Fibroblast of skin of scalp (primary cell): ENCODE data around the gene HTR1E. TPM values are rescaled to one million over a fixed set of nuclear protein-coding genes. Genes with fewer than 3 reads are reported as not detected.
"Not testable (repeated sequence)": the region's sequence is repeated elsewhere in the genome, so short reads cannot be mapped to it uniquely, and the experiment has no call there.

Source experiments
- DNase-seq: peaks from one replicate; pipeline ENCODE4 v3.0.0-alpha.2; 2013
- polyA plus RNA-seq, 2 experiments: library from polyadenylated mRNA; unstranded; fragments of 120-200 nt; gene quantifications; one replicate each; pipeline ENCODE4 v1.2.1, GENCODE V29; 2013; ENCODE audit not compliant: insufficient read length in 2 of 2

HTR1E gene, protein sequence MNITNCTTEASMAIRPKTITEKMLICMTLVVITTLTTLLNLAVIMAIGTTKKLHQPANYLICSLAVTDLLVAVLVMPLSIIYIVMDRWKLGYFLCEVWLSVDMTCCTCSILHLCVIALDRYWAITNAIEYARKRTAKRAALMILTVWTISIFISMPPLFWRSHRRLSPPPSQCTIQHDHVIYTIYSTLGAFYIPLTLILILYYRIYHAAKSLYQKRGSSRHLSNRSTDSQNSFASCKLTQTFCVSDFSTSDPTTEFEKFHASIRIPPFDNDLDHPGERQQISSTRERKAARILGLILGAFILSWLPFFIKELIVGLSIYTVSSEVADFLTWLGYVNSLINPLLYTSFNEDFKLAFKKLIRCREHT
- polyA plus RNA-seq (2013, experiment 1 of 2; ENCODE audit: insufficient read length): not detected
- not detected for polyA plus RNA-seq (2013, experiment 2 of 2; ENCODE audit: insufficient read length)

GRCh38 chr6:86937219-86938079 lies at the start of gene HTR1E:
HTR1E (plus strand) TSS chr6:86937528; CDS start chr6:87015335, 77,807 bp downstream.
- peak; percentile 18 for DNase-seq

- no peak for DNase-seq
Measured at GRCh38 chr6:86888301-86888700, 49.0 kb upstream of the HTR1E start.

- DNase-seq: not testable (repeated sequence)
Measured at GRCh38 chr6:86897265-86897664, 40.1 kb upstream of the HTR1E start.

- no peak for DNase-seq
Measured at GRCh38 chr6:86913795-86914194, 23.5 kb upstream of the HTR1E start.

DNA sequence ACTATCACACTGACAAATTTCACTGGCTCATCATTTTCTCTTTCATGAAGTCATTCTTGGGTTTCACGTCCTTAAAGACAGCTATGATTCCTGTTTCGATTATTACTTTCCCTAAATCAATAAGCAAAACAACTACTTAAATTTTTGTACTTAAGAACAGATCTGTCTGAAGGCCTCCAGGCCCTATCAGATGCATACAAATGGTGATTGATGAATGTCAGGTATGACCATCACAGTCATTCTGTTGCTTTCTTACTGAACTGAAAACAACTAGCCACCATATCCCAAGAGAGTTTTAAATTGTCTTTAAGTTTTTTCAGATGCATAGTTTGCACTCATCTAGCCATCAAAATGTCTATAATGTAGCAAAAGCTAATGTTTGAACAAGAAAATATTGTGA lies 20.9 kb upstream of the HTR1E start:
- no peak for DNase-seq

- DNase-seq: not testable (repeated sequence)
Measured at GRCh38 chr6:86927138-86927537, 10.2 kb upstream of the HTR1E start.

DNA sequence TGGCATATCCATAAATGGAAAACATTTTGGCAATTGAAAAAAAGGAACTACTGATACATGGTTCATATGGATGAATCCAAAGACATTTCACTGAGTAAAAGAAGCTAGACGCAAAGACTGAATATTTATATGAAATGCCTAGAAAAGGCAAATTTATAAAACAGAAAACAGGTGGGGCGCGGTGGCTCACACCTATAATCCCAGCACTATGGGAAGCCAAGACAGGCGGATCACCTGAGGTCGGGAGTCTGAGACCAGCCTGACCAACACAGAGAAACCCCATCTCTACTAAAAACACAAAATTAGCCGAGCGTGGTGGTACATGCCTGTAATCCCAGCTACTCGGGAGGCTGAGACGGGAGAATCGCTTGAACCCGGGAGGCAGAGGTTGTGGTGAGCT lies 9.5 kb upstream of the HTR1E start:
- DNase-seq: not testable (repeated sequence)

GRCh38 chr6:86934365-86934764 lies 3.0 kb upstream of the HTR1E start:
- no peak for DNase-seq

- no peak for DNase-seq
Measured at GRCh38 chr6:86936834-86937218, 502 bp upstream of the HTR1E start.

GRCh38 chr6:86938814-86939213 lies 1.5 kb downstream of the HTR1E start:
- DNase-seq: no peak

- no peak for DNase-seq
Measured at GRCh38 chr6:86941461-86941860, 4.1 kb downstream of the HTR1E start.

DNA sequence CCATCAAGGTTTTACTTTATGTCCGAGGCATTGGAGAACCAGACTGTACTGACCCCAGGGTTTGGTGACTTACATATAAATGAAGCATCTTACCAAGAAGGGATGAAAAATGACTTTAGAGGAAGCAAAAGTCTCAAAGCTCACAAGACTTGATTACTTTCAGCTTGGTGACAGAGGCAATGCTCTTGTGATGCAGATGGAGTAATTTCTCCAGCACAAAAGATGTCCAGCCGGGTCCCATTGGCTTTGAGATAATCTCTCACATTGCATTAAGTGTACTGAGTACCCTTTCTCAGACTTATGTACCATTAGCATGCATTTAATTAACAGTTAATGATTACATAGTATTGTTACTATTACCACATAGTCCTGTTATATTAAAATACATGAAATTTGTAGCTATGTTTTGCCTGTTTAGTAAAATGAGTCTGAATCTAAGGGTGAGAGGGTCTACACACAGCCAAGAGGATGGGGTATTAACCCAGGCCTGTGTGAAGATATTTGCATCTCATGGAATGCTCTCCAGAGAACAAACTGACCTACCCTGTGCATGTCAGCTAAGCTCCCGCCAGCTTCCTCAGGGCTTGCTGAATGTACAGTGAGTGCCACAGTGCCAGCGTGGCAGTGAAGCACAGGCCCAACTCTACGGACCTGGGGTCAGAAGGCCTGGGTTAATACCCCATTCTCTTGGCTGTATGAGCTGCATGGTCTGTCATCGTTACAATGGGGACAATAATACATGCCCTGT lies 5.6 kb downstream of the HTR1E start:
- no peak for DNase-seq

GRCh38 chr6:86943819-86944407 lies 6.6 kb downstream of the HTR1E start:
- DNase-seq: no peak

DNA sequence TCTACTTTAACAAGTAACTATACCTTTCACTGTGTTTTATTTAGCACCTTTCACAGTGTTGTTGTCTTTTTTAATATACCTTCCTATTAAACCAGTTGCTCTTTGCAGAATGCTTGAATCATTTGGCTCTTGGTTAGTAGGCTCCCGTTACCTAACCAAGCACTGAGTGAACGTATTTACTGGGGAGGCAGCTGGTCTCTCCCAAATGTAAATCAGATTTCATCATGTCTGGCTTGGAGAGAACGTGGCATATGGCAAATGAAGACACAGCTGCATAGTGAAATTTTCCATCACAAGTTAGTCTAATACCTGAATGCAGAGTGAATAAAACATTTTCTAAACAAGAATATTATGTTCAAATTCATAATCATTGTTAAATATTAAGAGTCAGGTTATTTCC lies 12.4 kb downstream of the HTR1E start:
- no peak for DNase-seq

DNA sequence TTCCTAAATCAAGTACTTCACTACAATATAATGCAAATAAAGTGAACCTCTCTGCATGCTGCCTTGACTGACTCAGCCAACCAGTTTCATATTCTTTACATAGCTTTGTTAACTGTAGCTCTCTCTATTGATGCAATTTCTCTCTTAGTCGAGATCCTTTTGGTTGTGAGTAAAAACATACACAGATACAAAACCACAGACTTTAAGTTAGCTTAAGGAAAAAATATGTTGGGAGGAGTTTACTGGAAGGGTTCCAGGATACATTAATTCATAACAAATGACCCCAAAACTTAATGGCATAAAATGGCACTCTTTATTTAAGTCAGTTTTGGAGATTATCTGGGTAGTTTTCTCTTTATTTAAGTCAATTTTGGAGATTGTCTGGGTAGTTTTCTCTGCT lies 15.7 kb downstream of the HTR1E start:
- DNase-seq: no peak

DNA sequence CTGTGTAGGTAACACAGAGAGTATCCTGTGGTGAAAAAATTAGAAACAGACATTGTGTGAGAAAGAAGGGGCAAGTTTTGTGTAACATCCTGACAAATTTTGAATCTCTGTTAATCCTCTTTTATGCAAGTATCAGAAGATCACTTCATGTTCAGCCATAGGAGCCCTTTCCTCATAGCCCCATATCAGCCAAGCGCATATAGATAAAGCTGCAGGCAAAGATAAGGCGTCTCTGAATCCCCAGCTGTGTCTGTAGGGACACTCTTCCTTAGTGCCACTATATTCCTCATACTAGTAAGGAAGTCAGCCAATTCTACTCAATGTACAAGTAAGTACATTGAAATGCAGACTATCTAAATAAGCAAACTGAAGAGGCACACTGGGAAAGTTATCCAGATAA lies 22.3 kb downstream of the HTR1E start:
- no peak for DNase-seq

DNA sequence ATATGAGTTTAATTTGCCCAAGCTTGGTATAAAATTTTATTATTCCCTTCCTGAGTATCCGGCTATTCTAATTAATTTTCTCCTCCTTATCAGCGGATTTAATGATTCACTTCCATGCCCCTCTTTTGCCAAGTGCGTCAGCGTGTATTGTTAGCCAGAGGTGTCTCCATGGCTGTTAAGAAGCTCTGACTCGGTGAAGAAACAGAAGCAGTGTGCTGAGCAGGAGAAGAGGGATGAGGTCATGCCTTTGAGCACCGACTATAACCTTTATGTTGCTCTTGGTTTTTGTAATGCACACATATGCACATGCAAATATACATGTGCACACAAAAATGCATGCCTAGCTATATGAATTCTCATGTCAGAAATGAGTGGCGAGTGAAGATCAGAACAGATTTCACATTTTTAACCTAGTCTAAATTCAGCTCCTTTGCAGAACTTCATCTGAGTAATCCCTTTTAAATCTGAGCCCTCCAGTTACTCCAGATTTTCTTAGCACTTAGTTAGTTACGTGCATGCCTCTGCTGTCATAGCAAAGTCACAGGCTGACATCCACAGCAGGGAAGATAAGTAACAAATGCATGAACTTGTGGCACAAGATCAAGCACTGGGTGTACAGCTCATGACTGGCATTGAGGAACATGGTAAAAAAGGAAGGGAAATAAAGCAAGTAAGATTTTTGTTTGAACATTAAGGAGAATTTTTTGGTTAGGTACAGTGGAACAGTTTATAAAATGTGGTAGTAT lies 24.3 kb downstream of the HTR1E start:
- no peak for DNase-seq

GRCh38 chr6:86963352-86963751 lies 26.0 kb downstream of the HTR1E start:
- no peak for DNase-seq

DNA sequence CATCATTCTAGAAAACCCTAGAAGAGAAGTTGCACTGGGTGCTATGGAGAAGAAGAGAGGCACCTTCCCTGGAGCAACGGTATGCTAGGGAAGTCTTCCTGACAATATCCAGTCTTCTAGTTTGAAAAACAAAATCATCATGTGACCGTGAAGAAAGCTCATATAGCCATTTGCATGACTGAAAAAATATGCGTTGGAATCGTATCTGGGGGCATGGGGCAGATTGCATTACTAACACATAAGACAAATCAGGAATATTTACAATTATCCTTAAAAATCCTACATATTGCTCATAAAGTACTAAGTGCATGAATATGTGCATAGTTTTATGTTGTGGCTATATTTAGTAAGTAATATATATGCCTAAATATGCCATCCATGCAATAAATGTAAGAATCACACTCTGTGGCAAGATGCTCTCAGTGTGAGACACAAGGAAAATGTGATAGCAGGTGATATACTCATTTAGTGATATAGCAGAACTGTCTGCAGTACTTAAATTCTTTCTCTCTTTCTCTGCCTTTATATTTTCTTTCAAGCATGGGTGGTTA lies 26.8 kb downstream of the HTR1E start:
- no peak for DNase-seq

- no peak for DNase-seq
Measured at GRCh38 chr6:86966271-86966670, 28.9 kb downstream of the HTR1E start.

DNA sequence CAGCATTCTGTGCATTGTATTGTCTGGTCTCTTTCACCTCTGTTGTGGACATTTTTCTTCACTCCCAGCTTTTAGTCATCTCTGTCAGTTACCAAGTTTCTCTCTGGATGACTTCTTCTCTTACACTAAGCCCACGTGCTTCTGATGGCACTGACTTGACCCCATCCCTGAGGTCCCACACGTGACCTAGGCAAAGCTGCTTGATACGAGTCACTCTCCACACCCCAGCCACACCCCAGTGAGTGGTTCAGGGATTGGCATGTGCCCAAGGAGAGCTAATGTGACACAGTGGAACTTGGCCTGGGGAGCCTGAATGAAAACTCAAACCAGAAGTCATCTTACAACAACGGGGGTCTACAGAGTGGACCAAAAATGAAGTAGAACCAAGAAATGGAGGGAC lies 32.2 kb downstream of the HTR1E start:
- no peak for DNase-seq
